ENCODE measurements around the gene RWDD3. TPM values are rescaled to one million over a fixed set of nuclear protein-coding genes. Genes with fewer than 3 reads are reported as not detected.

RWDD3 gene
- polyA plus RNA-seq, 1 donor from 2014 or later: 44.3 TPM

DNA sequence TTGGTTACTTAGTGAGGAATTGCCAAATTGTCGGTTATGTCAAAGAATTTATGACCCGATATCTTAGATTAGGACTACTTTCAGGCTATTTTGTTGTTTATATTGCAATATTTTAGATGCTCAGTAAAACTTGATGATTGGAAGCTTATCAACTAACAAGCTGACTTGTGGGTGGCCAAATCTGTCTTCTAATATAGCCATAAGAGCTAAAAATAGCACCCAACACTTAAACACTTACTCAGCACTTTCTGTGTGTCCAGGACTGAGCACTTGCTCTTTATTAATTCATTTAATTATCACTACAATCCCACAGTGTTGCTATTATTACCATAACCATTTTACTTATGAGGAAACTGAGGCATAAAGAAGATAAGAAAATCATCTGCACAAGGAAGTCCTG lies 50.4 kb downstream of the RWDD3 start:
- H3K36me3 Mint-ChIP-seq: no peaks in the 10 kb centered on the region
- peaks cover 2% of the 10 kb centered on the region for H3K27me3 Mint-ChIP-seq
- H3K4me3 Mint-ChIP-seq: no peak overlapping the region
- H3K9me3 Mint-ChIP-seq: peaks cover 0 to 1% (median 0%) of the 10 kb centered on the region in 3 donors
- H3K4me1 Mint-ChIP-seq: no peaks in the 10 kb centered on the region
- H3K27ac Mint-ChIP-seq: no peak overlapping the region

DNA sequence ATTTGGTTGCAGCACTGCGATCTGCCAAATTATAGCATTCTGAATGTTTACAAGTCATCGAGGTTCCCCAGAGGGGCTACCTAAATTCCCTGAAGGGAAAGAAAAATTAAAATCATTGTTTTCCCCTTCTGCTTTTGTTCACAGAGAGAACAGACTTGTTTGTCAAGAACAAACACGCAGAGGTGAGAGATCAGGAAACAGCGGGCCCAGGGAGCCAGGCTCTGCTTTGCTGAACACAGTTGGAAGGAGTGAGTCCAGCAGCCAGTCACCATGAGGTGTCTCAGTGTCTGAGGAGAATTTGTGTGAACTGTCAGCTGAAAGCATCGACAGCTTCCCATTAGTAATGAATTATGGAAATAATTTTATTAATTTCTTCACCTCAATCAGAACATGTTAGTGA lies 52.5 kb downstream of the RWDD3 start:
- no peak overlapping the region for H3K4me3 Mint-ChIP-seq
- no peak overlapping the region for H3K27ac Mint-ChIP-seq
- H3K9me3 Mint-ChIP-seq: peaks cover 0 to 1% (median 0%) of the 10 kb centered on the region in 3 donors
- peaks cover 2% of the 10 kb centered on the region for H3K27me3 Mint-ChIP-seq
- no peaks in the 10 kb centered on the region for H3K4me1 Mint-ChIP-seq
- H3K36me3 Mint-ChIP-seq: no peaks in the 10 kb centered on the region

DNA sequence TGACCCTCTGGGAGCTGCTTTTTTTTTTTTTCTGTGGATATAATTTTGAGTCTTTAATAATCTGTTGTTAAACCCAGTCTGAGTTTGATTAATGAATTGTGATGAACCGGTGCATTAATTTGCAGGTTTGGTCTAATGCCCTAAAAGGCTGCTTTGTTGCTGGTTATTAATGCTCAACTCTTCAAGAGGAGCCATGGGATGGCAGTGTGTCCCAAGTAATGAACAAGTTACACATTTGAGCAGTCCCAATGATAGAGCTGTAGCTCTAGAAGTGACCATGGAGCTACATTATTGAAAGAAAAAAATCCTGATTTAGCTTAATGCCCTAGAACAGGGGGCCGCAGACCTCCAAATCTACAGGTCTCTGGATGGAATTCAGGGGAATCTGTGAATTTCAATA lies 53.1 kb downstream of the RWDD3 start:
- Mint-ChIP-seq H3K36me3 (no peaks in the 10 kb centered on the region), H3K27ac (no peak overlapping the region), H3K27me3 (peaks cover 2% of the 10 kb centered on the region), H3K4me3 (no peak overlapping the region), H3K9me3 (peaks cover 0 to 1% (median 0%) of the 10 kb centered on the region in 3 donors), H3K4me1 (no peaks in the 10 kb centered on the region)

DNA sequence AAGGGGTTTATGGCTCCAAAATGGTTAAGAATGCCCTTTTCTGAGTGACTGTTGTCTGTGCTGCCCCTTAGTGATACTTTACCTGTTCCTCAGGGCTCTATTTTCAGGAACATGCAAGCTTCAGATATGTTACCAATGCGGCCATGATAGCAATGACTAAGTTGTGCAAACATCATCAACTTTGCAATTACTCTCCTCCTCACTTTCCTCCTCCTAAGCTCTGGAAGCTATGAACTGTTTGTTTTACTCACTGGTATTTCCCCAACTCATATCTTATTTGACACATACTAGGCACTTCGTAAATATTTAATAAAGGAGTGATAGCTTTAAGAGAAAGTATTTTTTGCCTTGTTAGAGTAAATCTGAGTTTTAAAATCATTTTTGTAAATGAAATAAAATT lies 53.8 kb downstream of the RWDD3 start:
- peaks cover 0 to 1% (median 0%) of the 10 kb centered on the region in 3 donors for H3K9me3 Mint-ChIP-seq
- no peak overlapping the region for H3K27ac Mint-ChIP-seq
- no peaks in the 10 kb centered on the region for H3K36me3 Mint-ChIP-seq
- no peaks in the 10 kb centered on the region for H3K4me1 Mint-ChIP-seq
- no peak overlapping the region for H3K4me3 Mint-ChIP-seq
- peaks cover under 1% of the 10 kb centered on the region for H3K27me3 Mint-ChIP-seq

Other genes with a start within 250 kb of the RWDD3 start
- gene ALG14, start 161.3 kb upstream of the RWDD3 start, polyA plus RNA-seq: 3.5 TPM
- 3.1 TPM for gene TLCD4, start 116.9 kb upstream of the RWDD3 start, polyA plus RNA-seq